Activated T-cell treated with anti-CD3 and anti-CD28 coated beads, Interleukin-2, amount 50 U/mL, for 48 hours (primary cell): ENCODE results near the gene PFDN1.

Experiments used
- DNase-seq, 2 experiments: peaks; one replicate each; pipeline ENCODE4 v3.0.0-alpha.2; 2020

Gene PFDN1

DNA sequence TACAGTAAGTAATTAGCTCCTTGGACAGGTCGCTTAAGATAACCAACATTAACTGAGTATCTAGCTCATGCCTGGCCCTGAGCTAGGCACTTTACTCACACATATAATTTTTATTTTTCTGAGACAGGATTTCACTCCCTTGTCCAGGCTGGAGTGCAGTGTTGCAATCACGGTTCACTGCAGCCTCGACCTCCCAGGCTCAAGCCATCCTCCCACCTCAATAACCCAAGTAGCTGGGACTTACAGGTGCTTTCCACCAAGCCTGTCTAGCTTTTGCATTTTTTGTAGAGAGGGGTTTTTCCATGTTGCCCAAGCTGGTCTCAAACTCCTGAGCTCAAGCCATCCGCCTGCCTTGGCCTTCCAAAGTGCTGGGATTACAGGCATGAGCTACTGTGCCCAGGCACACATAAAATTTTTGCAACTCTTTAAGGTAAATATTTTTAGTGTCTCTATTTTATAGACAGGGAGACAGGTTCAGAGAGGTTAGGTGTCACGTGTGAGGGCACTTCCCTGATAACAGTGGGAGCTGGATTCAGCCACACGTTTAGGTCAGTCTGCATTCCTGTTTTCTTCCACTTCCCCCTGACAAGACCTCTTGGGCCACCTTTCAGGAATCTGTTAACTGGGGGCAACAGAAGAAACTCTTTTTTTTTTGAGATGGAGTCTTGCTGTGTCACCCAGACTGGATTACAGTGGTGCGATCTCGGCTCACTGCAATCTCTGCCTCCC is 25.3 kb upstream of the PFDN1 start:
- no peak for DNase-seq

DNA sequence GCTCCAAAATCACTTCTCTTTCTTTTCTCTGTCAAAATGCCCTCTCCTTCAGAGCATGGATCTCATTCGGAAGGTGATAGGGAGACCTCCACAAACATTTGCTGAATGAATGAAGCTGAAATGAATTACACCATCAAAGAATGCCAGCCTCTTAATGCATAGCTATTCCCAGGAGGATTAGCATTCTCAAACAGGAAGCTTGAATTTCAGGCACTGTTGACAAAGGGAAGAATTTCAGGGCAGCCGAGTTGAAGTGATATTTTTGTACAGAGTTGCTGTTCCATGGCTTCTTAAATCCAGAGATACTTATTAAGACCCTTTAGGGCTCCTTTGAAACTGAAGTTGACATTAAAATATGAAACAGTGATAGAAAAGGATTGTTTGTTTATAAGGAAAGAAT is 24.7 kb upstream of the PFDN1 start:
- DNase-seq, result no peak

DNA sequence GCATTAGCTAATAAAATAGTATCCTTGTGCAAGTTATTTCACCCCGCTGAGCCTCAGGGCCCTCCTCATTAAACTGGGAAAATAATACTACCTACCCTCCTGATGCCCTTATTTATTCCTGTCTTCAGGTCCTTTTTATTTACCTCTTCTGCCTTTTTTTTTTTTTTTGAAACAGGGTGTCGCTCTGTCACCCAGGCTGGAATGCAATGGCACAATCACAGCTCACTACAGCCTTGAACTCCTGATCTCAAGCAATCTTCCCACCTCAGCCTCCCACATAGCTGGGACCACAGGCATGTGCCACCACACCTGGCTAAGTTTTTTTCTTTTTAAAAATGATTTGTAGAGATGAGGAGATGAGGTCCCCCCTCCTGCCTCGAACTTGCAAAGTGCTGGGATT is 22.6 kb upstream of the PFDN1 start:
- no peak for DNase-seq

DNA sequence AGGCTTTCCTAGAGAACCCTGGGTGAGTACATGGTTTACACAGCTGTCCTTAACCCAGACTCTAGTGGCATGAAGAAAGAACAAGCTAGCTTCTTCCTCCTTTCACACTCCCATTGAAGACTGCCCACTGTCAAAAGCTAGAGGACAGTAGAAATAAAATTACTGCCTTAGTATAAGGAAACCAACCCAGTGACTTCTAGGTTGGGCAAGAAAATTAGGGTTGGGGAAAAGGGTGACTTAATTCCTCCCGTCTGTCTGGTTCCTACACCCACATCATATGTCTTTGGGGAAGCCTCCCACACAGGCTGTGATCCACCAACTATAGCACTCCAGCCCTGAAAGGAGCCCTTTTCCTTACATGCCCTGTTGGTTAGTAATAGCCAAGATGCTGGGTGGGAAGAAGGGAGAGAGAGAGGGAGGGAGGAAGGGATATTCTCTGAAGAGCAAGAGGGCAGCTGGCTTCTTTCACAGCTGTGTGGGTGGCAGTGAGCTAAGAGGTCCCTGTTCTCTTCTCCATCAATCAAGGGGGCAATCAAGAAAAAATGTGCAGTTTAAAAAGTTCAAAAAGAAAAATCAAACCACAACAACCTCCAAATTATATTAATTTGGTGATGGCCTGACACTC is 21.8 kb upstream of the PFDN1 start:
- DNase-seq, result no peak

DNA sequence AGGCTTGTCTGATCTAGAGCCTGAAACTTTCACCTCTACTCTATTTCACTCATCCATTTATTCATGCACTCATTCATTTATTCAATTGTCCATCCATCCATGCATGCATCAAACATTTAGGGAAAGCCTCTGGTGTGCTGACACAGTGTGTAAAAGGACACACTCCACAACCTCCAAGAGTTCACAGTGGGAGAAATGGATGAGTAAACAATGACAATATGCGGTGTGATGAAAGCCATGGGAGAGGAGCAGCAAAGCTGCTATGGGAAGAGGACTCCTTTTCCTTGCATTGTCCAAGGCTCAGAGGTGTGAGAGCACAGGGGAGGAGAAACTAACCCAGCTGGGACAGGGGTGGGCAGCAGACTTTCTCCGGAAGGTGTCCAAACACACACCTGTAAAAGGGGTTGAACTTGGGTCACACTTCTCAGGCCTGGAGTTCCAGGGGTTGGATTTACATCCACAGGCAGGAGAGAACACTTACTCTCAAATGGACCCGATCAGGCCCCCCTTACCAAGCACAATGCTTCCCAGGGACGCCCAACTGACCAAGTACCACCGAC is 21.2 kb upstream of the PFDN1 start:
- DNase-seq, result no peak

DNA sequence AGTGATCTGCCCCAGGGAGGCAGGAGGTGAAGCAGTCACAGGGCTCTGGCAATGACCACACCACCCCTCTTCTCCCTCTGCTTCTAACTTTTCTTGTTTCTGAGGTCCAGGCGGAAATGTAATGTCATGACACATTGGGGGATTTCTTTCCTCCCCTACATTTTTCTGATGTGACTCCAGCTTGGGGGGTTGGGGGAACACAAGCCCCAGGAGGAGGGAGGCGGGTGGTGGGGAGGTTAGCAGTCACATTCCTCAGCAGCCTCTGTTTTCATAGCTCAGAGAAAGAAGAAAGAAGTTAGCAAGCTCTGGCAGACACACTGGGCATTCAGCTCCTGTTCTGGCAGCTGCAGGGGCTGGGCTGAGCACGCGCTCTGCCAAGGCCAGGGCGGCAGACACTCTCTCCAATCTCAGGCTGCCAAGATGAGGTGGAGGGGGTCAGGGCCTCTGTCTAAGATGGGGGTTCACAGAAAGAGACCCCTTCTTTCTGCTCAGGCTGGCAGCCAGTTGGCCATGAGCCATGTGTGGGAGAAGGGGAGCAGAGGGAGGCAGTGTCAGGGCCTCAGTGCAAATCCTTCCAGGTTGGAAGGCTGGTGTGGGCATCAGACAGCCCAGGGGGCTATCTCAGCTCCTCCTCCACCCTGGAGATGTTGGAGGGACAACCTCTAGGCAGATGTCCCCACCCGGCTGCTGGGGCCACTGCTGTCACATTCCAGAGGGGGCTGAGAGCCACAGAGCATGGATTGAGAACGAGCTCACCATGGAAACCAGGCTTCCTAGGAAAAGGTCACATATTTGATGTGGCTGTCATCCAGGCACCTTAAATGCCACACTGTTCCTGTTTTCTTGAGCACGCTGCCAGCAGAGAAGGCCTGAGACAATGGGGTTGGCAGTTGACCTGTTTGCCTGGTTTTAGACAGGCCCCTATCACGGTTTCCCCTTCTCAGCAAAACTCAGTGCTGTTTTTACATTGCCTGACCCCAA is 20.1 kb upstream of the PFDN1 start:
- no peak for DNase-seq

DNA sequence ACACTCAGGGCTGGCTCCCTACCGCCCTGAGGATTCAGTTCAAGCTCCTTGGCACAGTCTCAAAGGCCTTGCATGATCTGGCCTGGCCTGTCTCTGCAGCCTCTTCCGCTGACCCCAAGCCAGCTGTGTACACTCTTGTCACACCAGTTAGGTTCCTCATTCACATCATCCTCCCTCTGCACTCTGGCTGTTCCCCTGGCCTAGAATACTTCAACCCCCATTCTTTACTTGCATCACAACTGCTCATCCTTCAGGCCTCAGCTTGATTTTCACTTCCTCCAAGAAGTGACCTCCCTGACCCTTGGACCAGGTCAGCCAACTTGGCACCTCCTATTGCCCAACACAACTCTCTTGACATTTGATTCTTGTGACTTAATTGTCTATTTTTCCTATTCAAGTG is 18.9 kb upstream of the PFDN1 start:
- no peak for DNase-seq

DNA sequence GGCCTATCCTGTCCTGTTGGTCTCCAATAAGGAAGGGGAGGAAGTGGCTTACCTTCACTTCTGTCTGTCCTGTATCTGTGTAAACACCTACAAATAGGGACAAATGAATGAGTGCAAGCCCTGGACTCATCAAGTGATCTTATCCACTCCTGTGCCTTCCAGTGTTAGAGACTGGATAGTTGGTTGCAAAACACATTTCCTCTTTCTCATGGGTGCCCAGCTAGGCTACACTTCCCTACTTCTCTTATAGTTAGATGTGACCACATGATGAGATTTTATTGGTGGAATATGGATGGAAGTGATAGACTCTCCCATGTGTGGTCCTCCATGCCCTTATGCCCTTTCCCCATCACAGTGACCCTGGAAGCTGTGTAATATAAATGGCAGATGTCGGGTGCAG is 16.9 kb upstream of the PFDN1 start:
- no peak for DNase-seq

DNA sequence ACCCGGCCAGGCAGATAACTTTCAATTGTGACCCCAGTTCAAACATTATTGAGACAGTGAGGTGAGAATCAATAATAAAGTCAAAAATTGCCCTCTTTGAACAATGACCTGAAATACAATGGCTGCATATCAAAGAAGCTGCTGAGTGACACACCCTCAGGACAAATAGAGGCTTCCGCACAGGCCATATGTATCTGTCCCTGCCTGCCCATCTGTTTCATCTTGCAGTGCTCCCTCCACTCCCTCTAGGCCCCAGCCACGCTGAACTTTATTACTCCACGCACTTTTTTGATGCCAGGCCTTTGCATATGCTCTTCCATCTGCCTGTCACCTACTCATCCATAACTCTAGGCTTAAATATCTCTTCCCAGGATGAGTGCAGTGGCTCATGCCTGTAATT is 15.9 kb upstream of the PFDN1 start:
- no peak for DNase-seq

DNA sequence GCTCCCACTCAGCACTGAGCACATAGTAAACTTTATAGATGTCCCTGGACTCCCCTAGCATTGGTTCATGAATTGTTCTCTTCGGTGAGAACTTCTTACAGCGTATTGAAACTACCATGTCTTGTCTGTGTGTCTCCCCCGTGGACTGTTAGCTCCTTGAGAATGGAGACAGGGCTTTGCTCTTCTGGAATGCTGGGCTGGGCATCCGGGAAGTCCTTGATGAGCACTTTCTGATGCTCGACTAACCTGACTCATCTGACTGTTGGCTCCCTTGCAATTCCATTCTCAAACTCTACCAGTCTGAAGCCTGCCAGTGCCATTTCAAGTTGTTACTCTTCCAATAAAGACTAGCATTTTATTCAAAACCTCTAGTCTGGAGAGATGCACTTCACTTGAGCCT is 15.0 kb upstream of the PFDN1 start:
- DNase-seq, result no peak

DNA sequence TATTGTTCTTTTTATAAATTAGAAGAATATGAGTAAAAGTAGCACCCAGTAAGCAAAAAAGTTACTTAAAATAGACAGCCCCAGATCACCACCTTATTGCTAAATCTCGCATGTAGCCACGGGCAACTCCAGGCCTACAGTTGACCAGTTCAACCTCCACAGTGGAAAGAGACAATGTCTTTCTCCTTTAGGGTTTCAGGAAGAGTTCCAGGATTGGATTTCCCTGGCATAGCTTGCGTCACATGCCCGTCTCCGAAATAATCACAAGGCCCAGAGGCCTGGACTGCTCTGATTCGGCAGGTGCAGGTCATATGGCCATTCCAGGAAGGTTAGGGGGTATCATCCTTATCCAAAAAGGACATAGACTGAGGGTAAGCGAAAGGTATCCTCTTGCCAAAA is 9.9 kb upstream of the PFDN1 start:
- DNase-seq, result no peak

DNA sequence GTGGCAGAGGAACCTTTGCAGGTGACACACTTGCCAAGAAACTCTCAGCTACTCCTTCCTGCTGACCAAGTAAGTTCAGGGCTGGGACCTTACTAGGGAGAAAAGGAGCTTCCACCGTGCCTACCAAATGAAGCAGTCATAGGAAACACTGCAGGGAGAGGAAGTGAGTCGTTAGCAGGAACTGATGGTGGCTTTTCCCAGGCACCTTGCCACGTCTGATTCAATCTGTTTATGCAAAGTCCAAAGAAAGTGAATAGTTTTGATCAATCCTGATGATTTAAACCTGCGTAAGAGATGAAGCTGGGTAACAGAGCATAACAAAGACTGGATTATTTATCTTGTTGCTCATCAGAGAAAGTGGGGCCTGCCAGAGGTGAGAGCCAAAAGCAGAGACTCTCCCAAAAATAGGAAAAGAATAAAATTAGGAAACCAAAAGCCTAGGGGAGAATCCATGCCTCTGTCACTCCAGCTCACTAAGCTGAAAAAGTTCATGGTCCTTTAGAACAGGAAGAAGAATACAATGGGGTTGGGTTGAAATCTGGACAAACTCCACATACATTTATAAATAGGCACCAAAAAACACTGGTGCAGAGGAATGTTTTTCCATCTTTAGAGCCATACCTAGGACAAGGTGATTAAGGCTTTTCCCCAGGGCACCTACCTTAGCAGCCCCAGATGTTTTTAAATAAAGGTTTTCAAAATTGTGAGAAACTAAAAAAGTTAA is 9.3 kb upstream of the PFDN1 start:
- no peak for DNase-seq

DNA sequence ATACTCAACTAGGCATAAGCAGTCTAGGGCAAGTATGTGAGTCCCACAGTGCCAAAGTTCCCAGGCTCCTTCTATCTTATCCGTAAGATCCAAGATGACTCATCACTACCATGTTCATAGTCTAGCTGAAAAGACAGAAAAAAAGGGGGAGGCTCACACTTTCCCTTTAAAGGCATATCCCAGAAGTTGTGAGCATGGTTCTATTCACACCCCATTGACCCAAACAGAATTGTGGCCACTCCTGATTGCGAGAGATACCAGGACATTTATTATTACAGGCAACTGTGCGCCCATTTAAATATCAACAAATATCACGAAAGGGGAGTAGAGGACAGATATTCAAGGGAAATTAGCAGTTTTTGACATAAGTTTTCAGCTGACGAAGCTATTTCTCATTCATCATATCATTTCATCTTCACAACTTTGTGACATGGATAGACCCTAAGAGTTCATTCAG is 8.1 kb upstream of the PFDN1 start:
- no peak for DNase-seq

DNA sequence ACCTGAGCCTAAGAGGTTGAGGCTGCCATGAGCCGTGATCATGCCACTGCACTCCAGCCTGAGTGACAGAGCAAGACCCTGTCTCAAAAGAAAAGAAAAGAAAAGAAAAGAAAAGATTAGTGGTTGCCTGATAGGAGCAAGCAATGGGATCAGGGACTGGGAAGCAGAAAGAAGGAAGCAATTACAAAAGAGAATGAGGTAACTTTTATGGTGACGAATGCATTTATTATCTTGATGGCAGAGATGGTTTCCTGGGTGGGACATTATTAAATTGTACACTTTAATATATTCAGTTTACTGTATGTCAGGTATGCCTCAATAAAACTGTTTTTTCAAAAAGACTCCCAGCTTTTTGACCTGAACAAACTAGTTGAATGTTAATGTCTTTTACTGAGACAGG is 7.5 kb upstream of the PFDN1 start:
- DNase-seq, result no peak

DNA sequence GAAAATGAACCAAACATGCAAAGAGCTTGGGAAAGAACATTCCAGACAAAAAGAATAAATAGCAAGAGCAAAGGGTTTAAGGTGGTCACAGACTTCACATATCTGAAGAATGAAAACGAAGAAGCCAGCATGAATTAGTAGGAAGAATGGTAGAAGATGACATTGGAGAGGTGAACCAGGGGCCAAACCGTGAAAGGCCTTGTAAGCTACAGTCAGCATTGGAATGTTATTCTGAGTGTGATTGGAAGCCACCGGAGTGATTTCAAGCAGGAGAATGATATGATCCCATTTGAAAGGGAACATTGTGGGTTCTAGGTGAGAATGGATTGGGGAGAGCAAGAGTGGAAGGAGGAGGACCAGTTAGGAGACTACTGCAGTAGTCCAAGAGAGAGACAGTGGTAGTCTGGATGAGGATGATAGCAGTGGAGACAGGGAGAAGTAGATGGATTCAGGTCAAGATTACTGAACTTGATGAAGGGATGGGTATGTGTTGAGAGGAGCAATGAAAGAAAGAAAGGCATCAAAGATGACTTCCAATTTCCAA is 6.9 kb upstream of the PFDN1 start:
- no peak for DNase-seq

DNA sequence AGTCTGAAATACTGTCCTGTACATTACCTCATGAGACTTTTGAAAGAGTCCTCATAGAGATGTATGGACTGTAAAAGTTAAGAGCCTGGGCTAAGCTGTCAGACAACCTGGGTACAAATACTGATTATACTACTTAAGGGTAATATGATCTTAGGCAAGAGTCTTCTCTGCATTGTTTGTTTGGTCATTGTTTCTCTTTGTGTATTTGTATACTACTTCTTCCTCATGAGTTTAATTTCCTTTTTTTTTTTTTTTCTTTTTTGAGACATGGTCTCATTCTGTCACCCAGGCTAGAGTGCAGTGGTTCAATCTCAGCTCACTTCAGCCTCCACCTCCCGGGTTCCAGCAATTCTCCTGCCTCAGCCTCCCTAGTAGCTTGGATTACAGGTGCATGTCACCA is 2.6 kb upstream of the PFDN1 start:
- no peak for DNase-seq

DNA sequence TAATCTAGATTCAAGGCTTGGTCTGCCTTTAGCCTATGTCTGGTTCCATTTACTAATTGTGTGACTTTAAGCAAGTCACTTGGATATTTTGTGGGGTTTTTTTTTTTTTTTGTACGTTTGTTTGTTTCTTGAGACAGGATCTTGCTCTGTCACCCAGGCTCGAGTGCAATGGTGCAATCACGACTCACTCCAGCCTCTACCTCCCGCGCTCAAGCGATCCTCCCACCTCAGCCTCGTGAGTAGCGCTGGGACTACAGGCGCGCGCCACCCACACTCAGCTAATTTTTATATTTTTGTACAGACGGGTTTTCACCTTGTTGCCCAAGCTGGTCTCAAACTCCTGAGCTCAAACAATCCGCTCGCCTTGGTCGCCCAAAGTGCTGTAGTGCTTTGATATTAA is 1.1 kb upstream of the PFDN1 start:
- no peak for DNase-seq

DNA sequence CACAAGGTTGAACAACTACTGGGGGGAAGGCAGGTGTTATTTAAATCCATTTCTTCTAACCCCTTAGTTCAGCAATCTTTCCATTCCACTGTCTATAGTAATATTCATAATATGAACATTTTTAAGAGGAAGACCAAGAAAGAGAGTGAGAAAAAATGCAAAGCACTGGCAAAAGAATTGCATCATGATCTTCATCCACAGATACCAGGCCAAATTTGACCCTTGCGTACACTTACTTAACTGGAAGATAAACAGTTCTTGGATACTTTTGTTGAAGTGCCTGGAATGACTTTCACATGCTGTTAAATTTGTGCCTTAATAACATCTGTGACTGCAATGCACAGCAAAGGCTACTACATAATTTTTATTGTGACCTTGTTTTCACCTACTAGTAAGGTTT is 1.8 kb downstream of the PFDN1 start:
- DNase-seq, result no peak

DNA sequence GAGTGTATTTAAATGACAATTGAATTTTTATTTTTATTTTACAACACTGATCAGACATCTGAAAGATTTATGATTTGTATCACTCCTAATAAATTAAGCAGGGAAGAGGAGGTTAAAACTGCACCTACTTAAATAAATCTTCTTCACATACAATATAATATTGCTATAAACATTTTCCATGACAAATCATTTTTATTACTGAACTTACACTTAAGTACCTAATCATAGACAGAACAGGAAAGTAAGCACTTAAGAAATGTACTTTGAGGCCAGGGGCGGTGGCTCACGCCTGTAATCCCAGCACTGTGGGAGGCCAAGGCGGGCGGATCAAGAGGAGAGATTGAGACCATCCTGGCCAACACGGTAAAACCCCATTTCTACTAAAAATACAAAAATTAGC is 3.8 kb downstream of the PFDN1 start:
- DNase-seq, result no peak

DNA sequence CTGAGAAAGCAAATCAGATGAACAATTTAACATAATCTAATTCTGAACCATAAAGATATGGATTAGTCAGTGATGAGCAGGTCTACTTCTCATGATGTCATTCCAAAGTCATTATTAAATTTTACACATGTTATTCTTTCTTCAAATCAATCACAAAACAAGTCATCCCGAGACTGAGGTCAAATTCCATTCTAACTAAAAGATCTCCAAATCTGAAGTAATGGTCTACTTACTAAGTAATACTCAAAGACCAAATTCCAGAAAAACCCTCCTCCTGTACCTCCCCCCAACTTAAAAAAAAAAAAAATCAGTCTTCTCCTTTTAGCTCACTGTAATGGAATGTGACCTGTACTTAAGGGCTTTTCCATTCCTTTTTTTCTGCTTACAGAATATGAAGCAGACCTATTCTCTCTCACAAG is 4.7 kb downstream of the PFDN1 start:
- DNase-seq, result no peak

DNA sequence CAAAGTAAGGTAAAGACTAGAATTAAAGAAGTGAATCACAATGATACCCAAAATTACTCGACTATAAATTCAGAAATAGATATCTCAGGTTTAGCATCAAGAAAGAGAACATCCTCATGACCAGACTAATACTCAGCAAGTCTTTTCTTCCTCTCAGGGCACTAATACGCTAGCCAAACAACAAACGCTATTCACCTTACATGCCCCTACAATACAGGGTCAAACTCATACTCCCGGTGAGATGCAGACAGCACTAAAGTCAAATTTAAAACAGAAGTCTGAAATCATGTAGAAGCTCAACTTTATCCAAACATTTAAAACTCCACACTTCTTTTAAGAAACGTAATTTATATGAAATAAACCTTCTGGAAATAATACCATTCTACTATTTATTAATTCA is 5.6 kb downstream of the PFDN1 start:
- no peak for DNase-seq

DNA sequence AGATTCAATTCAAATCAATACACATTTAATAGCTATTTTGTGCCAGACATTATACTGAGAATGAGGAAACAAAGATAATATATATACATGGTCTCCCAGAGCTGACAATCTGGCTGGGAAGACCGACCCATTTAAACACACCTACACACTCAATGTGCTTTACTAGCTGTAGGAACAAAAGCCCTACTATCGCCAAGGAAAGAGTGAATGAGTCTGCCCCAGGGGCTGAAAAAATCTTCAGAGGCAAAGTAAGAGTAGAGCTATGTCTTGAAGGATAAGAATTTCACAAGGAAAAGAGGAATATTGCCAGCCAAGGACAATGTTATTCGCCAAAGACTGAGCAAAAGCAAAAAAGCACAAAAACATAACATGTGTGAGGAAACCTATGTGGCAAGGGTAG is 6.6 kb downstream of the PFDN1 start:
- no peak for DNase-seq
